Skeletal muscle cell (primary cell): ENCODE results near the gene LDLRAD3.

Experiments
- DNase-seq: peaks from one replicate; pipeline ENCODE4 v3.0.0-alpha.2; 2010; ENCODE audit warnings: low read depth
- H3K4me3 ChIP-seq: 2 replicates; pipeline ENCODE4 v1.5.1; 2011; ENCODE audit warnings: low read depth, mild to moderate bottlenecking, control low read depth, low read length, moderate library complexity

The LDLRAD3 gene

DNA sequence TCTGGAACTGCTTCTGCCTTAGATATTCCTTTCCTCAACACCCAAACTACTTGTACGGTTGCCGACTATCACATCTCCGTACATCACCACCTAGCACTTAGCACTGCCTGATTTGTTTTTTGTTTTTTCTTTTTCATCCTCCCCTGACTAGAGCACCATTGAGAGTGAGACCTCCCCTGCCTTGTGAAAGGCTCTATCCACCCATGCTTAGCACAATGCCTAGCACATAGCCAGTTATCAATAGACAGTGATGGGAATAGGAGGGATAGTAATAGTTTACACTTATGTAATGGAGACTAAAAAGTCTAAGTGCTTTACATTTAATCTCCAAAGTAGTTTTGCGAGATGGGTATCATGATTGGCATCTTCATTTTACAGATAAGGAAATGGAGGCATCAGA is 115.8 kb downstream of the LDLRAD3 start:
- DNase-seq, result no peak
- H3K4me3 ChIP-seq, result no peak overlapping the region

DNA sequence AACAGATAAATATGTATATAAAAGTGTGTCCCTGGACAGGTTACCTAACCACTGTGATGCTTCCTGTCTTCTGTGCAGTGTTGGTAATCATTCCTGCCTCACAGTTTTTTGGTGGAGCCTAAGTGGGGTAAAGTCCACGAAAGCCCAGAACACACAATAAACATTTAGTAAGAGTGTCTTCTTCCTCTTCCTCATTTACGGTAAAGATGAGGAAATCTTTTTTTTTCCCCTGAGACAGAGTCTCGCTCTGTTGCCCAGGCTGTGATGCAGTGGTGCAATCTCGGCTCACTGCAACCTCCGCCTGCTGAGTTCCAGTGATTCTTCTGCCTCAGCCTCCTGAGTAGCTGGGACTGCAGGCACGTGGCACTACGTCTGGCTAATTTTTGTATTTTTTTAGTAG is 117.1 kb downstream of the LDLRAD3 start:
- no peak for DNase-seq
- H3K4me3 ChIP-seq, result no peak overlapping the region

DNA sequence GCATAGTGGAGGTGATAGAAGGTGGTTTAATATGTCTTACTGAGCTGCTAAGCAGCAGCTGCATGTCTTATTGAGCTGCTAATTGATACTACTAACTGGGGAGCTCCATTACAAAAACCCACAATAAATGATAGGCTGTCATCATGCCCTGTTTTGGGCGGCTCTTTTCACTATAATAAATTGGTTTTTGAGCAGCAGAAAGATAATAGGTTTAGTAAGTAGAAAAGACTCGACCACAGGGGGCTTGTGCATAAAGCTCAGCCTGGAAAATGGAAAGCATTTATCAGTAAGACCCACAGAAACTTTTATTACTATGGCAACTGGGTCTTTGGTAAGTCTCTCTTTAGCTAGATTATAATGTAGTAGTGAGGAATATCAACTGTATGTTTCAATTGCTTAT is 117.6 kb downstream of the LDLRAD3 start:
- no peak overlapping the region for H3K4me3 ChIP-seq
- DNase-seq, result no peak

DNA sequence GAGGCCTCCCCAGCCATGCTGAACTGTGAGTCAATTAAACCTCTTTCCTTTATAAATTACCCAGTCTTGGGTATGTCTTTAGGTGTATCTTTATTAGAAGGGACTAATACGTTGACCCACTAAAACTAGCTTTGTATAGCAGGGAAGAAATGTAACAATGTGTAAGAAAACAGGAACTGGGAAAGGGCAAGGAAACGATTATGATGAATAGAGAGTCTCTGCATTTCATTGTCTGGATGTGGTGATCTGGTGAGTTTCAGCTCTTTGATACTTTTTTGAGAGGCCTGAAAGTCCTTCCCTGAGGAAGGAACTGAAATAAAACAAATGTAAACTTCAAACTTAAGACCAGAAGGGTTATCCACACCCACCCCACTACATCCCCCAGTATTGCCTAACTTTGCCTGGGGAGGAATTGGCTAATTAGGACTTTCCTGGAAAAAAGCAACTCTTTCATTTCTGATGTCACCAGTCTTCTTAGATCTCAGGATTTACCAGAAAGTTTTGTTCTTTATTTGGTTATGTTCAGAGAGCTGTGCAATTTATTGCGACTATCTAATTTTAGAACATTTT is 119.0 kb downstream of the LDLRAD3 start:
- no peak for DNase-seq
- no peak overlapping the region for H3K4me3 ChIP-seq

DNA sequence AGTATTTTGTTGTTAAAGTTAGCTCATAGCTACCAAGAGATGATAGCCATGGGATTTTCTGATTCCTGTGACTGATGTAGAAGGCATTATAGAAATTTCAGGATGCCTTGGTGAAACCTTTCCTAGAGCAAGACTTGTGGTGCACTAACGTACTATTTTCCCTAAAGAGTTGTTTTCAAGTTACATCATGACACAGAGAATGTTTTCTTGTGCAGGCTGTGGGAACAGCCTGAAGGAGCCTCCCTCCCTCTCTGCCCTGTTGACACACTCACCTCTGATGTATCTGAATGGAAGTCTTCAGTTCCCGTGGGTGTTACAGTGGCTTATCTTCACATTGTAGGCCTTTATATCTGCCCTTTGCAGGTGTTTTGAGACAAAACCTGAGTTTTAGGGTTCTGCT is 121.6 kb downstream of the LDLRAD3 start:
- peak; percentile 65 for DNase-seq
- H3K4me3 ChIP-seq, result no peak overlapping the region

DNA sequence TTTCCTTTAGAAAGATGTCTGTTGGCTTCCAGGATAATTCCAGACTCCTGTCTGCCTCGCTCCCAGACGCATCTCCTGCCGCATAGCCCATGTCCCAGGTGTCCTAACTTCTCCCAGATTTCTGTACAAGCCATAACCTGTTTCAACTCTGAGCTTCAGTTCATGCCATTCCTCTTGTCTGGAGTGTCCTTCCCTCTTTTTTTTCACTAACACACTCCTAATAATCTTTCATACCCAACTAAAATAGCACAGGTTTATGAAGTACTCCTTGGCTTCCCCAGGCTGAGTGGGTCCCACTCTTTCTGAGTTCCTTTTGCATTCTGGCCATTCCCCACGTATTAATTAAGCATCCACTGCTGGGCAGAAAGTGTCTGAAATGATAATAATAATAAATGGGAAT is 123.0 kb downstream of the LDLRAD3 start:
- H3K4me3 ChIP-seq, result no peak overlapping the region

DNA sequence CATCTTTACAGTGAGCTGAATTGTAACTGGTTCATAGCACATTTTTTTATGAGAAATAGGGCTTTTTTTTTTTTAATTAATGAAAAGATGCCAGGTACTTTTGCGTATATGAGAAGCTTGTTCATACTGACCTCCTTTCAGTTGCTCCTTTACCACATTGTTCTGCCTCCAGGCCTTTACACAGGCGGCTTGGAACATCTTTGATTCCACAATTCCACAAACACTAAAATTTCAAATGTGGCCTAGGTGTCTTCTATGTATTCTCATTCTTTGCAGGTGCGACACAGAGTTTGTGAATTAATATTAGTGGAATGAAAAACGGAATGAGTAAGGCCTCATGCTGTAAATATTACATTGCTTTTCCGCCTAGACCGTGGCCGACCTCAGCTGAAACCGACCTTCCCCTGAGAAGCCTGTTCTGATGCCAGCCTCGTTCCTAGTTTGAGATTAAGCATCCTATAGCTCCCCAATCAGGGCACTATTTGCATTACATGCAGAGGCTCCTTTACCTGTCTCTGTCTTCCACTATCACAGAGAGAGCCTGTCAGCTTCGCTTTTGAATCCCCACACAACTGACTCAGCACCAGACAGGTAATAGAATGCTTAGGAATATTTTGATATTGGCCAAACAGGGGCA is 125.8 kb downstream of the LDLRAD3 start:
- no peak overlapping the region for H3K4me3 ChIP-seq

More for the DNA sequence above, 123.0 kb downstream of the LDLRAD3 start:
- DNase-seq, result no peak

DNA sequence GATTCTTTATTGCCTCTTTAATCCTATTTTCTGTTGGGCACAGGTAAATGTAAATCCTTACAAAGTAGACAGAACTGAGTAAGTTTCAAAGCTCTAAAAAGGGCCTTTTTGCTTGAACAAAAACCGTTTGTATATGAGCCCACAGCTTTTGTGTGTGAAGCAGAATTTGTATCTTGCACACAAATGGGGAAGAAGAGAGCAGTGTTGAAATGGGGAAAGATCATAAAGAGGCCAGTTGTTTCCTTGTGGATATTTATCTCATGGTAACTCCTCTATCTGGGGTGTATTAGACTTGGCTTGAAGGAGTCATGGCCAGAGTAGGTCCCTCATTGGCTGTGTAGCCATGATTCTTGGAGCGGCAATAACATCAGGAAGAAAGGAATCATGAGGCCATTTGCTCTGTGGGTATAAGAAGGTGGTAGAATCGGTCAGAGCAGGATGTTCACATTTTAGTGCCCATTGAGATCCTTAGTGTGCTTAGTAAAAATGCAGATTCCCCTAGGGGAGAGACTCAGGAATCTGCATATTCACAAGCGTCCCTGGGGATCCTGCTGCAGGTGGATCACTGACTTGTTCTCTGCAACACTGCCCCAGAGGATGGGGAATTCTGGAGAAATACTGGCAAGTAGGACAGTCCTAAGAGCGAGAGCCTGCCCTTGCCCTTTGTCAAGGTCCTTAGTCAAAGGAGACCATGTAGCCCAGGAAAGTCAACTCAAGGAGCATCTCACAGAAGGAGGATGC is 126.5 kb downstream of the LDLRAD3 start:
- H3K4me3 ChIP-seq, result no peak overlapping the region
- no peak for DNase-seq

More for the DNA sequence above, 125.8 kb downstream of the LDLRAD3 start:
- DNase-seq, result no peak

DNA sequence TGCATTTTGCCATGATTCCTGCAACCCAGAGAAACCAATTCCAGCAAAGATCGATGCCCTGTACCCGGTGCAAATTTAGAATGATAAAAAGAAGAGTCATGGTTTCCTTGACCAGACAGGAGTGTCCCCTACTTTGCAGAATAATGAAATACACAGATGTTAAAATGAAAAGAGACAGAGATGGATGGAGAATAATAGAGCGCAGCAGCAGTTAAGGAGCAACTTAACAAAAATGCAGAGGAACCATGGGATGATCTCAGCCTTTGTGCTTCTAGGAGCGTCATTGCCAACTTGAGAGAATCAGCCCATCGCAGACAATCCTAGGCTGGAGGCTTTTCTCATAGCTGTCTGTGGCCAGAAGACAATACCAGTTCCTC is 127.1 kb downstream of the LDLRAD3 start:
- no peak for DNase-seq
- no peak overlapping the region for H3K4me3 ChIP-seq

DNA sequence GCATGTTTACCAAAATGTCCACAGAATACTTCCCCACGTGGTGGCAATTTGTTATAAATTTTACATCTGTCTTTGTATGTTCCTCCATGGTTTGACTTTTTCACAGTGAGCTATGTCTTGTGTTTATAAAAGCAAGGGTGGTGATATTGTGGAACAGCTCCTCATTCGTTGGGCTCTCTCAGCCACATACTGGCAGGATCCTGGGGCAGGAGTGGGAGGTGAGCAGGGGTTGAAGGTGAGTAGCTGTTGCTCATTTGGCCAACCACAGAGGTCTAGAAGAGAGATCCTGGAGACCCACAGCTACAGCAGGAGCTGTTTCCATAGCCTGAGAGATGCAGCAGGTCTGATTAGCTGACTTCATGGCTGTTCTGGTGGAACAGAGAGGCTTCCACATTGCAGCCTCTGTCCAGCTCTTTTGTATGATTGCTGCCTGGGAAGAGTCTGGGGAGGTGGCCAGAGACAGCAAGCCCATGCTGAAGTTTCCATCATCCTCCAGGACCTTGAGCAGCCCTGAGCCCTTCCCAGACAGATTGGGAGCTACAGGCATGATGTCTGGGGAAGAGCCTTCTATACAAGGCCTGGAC is 128.1 kb downstream of the LDLRAD3 start:
- no peak for DNase-seq
- no peak overlapping the region for H3K4me3 ChIP-seq

DNA sequence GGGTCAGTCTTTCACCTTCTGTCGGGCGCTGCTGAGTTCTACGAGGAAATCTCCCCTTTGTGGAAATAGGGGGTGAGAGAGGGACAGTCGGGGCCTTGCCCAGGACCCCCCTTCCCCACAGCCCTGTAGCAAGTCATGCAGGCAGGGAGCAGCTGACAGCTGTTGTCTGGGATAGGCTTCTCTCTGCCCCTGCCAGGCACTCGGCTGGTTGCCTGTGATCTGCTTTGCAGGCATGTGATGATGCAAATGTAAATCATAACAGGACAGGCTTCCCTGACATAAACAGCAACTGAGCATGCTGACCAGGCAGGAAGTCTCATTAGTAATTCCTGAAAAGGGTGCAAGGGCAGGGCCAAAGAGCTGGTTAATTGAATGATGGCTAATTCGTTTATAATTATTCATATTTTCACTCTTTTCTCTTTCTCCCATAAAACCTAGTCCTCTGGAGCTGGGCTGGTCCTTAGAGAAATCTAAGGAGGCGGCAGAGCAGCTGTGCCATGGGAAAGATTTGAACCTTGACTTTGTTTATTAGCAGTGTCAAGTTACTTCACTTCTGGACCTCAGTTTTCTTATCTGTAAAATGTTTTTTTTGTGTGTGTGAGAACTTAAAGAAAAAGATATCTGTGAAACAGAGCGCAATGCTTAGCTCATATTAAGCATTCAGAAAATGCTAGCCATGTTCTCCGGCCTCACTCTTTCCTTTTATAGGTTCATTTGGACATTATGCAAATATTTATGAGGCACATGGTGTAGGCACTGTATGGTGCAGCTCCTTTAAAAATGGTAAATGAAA is 129.7 kb downstream of the LDLRAD3 start:
- DNase-seq, result peak; percentile 74
- no peak overlapping the region for H3K4me3 ChIP-seq

DNA sequence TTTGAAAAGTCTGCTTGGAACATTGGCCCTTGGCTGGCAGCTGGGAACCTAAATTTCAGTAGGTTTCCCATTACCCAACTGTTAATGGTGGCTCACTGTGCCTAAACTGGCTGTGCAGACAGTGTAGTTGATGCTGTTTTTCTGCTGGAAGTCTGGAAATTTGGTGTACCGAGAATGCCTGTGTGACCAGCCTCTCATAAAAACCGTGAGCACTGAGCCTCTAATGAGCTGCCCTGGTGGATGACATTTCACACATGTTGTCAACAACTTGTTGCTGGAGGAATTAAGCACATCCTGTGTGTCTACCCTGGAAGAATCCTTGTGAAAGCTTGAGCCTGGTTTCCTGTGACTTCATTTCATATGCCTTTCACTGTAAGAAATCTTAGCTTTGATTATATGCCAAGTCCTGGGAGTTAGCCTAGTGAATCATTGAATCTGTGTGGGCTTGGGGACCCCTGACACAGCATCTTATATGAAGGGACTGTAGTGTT is 131.1 kb downstream of the LDLRAD3 start:
- peak; percentile 91 for DNase-seq
- H3K4me3 ChIP-seq, result no peak overlapping the region

DNA sequence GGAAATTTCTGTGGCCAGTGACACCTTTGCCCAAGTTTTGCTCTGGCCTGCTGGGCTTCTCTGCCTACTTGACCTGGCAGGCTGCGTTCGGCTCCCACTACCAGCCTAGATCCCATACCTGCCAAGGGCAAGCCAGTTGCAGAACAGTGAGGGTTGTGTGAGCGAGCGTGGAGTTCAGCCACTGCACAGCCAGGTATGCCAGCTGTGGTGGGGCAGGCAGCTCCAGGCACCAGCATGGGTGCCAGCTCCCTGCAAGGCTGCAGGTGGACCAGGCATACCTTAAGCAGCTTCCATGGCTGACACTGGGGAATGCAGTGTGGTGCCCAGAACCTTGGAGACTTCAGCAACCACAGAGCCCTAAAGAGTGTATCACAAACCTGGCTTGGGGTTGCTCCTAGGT is 133.5 kb downstream of the LDLRAD3 start:
- H3K4me3 ChIP-seq, result no peak overlapping the region
- DNase-seq, result no peak

DNA sequence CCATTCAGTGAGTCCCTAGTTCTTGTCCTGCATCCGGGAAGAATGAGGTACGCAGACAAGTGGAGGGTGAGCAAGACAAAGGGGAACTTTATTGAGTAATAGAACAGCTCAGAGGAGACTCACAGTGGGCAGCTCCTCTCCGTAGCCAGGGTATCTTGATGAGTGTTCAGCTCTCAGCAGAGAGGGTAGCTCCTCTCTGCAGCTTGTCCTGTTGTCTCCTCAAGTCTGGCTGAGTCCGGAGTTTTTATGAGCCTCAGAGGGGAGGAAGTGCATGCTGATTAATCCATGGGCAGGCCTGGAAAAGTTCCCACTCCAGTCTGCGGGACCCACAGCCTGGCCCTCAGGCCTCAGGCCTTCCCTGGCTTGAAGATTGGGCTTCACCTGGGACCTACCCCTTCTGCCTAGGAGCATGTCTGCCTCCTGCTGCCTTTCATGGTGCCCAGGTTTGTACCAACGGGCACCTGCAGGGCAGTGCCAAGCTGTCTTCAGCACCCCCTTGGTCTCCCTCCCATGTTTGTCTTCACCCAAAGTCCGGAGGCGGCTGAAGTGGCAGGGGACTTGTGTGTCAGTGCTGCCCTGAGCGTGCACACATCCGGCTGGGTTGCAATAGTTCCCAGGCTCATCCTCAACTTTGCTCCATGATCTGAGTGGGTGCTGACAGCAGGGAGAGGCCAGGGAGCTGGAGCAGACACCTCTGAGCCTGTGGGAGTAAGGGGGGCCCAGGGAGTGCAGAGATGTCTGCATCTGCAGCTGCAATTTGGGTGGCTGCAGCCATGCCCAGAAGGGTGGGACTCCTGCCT is 134.2 kb downstream of the LDLRAD3 start:
- no peak for DNase-seq
- H3K4me3 ChIP-seq, result no peak overlapping the region

DNA sequence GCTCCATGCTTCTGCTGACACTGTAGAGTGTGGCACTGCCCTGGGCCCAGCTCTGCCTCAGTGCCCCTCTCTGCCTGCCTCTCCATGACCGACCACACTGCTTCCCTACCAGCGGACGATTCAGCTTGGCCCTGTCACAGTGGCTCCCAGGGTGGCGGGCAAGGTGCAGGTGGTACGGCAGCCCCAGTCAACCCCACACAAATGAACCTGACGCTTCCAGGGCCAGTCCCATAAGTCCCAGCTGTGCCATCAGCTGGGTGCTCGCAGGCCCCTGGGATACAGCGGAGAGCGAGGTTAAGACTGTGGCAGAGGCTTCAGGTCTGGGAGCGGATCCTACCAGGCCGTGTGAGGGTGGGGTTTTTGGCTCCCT is 134.8 kb downstream of the LDLRAD3 start:
- DNase-seq, result no peak
- no peak overlapping the region for H3K4me3 ChIP-seq

DNA sequence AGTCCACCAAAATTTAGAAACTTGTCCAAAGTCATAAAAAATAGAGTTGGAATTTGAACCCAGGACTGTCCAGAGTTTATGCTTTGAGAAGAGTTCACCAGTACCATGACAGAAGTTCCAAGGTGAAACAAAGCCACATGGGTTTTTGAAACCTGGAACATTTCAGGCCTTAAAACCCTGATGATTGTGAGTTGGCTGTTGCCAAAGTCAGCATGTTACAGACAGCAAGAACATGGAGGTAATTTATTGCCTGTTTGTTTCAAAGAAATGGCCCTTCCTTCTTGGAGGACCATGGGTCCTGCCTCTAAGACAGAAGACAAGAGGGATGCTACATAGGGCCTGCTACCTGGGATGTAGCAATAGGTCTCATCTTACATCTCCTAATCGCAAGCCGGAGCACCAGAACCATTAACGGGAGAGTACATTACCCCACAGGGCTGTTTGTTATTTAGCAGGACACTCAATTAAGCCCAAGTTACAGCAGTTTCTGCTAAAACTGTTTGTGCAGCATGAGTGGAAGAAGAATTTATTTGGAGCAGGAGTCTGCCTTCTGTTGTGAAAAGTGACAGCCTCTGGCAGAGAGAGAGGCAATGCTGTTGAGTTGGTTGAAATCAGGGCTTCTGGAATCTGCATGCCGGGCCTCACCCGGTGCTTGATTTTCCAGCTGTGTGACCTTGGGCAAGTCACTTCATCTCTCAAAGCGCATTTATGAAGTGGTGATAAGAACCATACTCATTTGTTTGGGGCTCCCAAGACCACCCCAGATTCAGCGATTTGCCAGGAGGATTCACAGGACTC is 136.2 kb downstream of the LDLRAD3 start:
- DNase-seq, result no peak
- H3K4me3 ChIP-seq, result no peak overlapping the region

DNA sequence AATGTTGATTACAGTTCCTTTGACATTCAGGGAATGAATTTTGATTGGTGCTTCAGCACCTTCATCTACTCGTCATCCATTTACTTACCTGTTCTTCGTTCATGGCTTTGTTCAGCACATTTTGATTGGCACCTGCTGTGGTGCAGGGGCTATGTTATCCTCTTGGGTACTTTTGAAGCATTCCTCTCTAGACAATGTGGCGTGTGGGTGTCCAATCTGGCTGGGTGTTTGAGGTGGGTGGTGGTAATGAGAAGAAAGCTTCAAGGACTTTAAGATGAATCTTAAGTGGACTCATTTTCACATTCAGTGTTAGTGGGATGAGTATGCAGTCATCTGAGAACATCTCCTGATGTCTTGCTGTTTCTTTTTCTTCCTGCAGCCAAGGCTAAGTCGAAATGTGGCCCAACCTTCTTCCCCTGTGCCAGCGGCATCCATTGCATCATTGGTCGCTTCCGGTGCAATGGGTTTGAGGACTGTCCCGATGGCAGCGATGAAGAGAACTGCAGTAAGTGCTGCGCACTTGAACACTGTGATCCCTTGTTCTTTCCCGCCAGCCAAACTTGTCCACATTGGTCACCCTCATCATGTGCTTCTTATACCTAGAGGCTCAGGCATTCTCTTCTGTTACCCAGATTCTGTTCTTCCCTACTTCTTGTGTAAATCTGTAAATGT is 137.5 kb downstream of the LDLRAD3 start:
- H3K4me3 ChIP-seq, result no peak overlapping the region

DNA sequence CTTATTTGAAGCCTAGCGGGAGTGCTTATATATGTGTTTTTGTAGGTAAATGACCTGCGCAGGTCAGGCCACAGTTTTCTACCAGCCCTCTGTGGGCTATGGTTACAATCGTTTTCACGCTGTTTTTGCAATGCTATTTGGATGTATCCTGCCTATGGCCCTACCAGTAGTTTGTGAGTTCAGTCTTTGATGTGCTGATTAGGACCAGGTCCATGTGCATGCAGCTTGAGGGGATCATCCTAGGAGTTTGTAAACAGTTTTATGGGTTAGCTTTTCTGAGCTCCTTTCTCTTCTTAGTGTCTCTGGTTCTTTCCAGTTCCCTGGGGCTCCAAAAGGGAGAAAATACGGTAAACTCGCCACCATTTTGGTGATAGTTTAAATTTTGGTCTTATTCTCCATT is 142.5 kb downstream of the LDLRAD3 start:
- DNase-seq, result no peak
- H3K4me3 ChIP-seq, result no peak overlapping the region

More for the DNA sequence above, 137.5 kb downstream of the LDLRAD3 start:
- no peak for DNase-seq
